MM.1S (cell line): Measurements from ENCODE around the gene SNN.

Source experiments
- DNase-seq: peaks from one replicate; pipeline ENCODE4 v3.0.0-alpha.2; 2015
- H2AFZ ChIP-seq: fragments of 300-600 bp; sonication (generic); 2 replicates; pipeline ENCODE4 v1.6.0; 2016; ENCODE audit warnings: antibody characterized with exemption, low read length
- H3F3A ChIP-seq: fragments of 300-600 bp; sonication (generic); 2 replicates; pipeline ENCODE4 v1.6.1; 2016; ENCODE audit warnings: mild to moderate bottlenecking, antibody characterized with exemption, low read length, moderate library complexity, mixed read lengths; ENCODE audit not compliant: insufficient read depth
- H3K27ac ChIP-seq: fragments of 300-600 bp; sonication (generic); 2 replicates; pipeline ENCODE4 v1.5.1; 2016; ENCODE audit warnings: mild to moderate bottlenecking, low read length
- H3K27me3 ChIP-seq: fragments of 300-600 bp; sonication (generic); replicated peaks from 2 replicates; pipeline ENCODE4 v1.6.0; 2016; ENCODE audit warnings: low read length; ENCODE audit not compliant: insufficient read depth
- H3K36me3 ChIP-seq: fragments of 300-600 bp; sonication (generic); replicated peaks from 2 replicates; pipeline ENCODE4 v1.6.1; 2016; ENCODE audit warnings: mild to moderate bottlenecking, low read length, mixed read lengths; ENCODE audit not compliant: insufficient read depth
- H3K4me1 ChIP-seq: fragments of 300-600 bp; sonication (generic); 2 replicates; pipeline ENCODE4 v1.6.1; 2016; ENCODE audit warnings: low read length, mixed read lengths
- H3K4me2 ChIP-seq: fragments of 300-600 bp; sonication (generic); 2 replicates; pipeline ENCODE4 v1.6.0; 2016; ENCODE audit warnings: low read depth, low read length
- H3K4me3 ChIP-seq: fragments of 300-600 bp; sonication (generic); 2 replicates; pipeline ENCODE4 v1.5.1; 2016; ENCODE audit warnings: low read length, mixed read lengths
- H3K79me2 ChIP-seq: fragments of 300-600 bp; sonication (generic); 2 replicates; pipeline ENCODE4 v1.6.1; 2016; ENCODE audit warnings: mixed run types, low read length, mixed read lengths
- H3K9ac ChIP-seq: fragments of 300-600 bp; sonication (generic); 2 replicates; pipeline ENCODE4 v1.6.1; 2016; ENCODE audit warnings: low read length, mixed read lengths
- H3K9me2 ChIP-seq: fragments of 300-600 bp; sonication (generic); replicated peaks from 2 replicates; pipeline ENCODE4 v1.6.1; 2016; ENCODE audit warnings: mild to moderate bottlenecking, low read length, mixed read lengths; ENCODE audit not compliant: insufficient read depth
- H3K9me3 ChIP-seq: fragments of 300-600 bp; sonication (generic); replicated peaks from 2 replicates; pipeline ENCODE4 v1.6.1; 2016; ENCODE audit warnings: mild to moderate bottlenecking, low read length, mixed read lengths; ENCODE audit not compliant: insufficient read depth
- H4K20me1 ChIP-seq: fragments of 300-600 bp; sonication (generic); 2 replicates; pipeline ENCODE4 v1.6.1; 2016; ENCODE audit warnings: mild to moderate bottlenecking, low read length, moderate library complexity, mixed read lengths; ENCODE audit not compliant: insufficient read depth
- EZH2 ChIP-seq: fragments of 300-600 bp; sonication (generic); optimal IDR thresholded peaks from 2 replicates; pipeline ENCODE3; 2017; ENCODE audit warnings: low read depth, mild to moderate bottlenecking, antibody characterized with exemption, low read length, mixed read lengths
- EZH2phosphoT487 ChIP-seq: fragments of 300-600 bp; sonication (generic); IDR thresholded peaks from 2 replicates; pipeline ENCODE4 v1.6.1; 2018; ENCODE audit warnings: antibody characterized with exemption, low read length
- TF ChIP-seq, protein P1 (sequence below): fragments of 300-600 bp; sonication (generic); IDR thresholded peaks from 2 replicates; pipeline ENCODE4 v1.5.1; 2016; ENCODE audit warnings: antibody characterized with exemption, low read length, mixed read lengths

Gene SNN

GRCh38 chr16:11636172-11636721 is 32.0 kb upstream of the SNN start:
- Histone ChIP-seq H2AFZ (no peak overlapping the region), H3K4me1 (peaks cover 4% of the 10 kb centered on the region), H3K9me3 (no peaks in the 10 kb centered on the region), H3K9ac (no peak overlapping the region), H3K27me3 (no peaks in the 10 kb centered on the region), H3K9me2 (no peaks in the 10 kb centered on the region), H3F3A (no peaks in the 10 kb centered on the region), H3K36me3 (no peaks in the 10 kb centered on the region), H3K27ac (no peak overlapping the region), H3K4me3 (no peak overlapping the region), H3K79me2 (no peaks in the 10 kb centered on the region), H4K20me1 (no peaks in the 10 kb centered on the region), H3K4me2 (no peak overlapping the region)
- TF ChIP-seq EZH2phosphoT487 (no peak), EZH2 (no peak)
- TF ChIP-seq, protein P1, sequence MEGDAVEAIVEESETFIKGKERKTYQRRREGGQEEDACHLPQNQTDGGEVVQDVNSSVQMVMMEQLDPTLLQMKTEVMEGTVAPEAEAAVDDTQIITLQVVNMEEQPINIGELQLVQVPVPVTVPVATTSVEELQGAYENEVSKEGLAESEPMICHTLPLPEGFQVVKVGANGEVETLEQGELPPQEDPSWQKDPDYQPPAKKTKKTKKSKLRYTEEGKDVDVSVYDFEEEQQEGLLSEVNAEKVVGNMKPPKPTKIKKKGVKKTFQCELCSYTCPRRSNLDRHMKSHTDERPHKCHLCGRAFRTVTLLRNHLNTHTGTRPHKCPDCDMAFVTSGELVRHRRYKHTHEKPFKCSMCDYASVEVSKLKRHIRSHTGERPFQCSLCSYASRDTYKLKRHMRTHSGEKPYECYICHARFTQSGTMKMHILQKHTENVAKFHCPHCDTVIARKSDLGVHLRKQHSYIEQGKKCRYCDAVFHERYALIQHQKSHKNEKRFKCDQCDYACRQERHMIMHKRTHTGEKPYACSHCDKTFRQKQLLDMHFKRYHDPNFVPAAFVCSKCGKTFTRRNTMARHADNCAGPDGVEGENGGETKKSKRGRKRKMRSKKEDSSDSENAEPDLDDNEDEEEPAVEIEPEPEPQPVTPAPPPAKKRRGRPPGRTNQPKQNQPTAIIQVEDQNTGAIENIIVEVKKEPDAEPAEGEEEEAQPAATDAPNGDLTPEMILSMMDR = no peak
- no peak for DNase-seq

DNA sequence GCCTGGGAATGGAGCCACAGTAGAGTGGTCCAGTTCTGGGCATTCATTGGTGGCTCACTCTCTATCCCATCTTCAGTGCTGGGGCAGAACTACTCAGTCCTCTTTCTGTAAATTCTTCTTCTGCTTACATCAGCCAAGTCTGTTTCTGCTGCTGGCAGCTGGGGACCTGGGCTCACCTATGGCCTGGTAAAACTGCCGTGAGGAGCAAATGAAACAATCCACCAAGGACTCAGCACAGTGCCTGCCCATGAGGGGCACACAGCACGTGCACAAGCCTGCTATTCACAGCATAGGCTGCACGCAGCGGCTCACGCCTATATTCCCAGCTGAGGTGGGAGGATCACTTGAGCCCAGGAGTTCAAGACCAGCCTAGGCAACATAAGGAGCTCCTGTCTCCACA is 30.9 kb upstream of the SNN start:
- no peak for DNase-seq
- no peaks in the 10 kb centered on the region for H3F3A ChIP-seq
- no peaks in the 10 kb centered on the region for H3K36me3 ChIP-seq
- peaks cover 4% of the 10 kb centered on the region for H3K4me1 ChIP-seq
- no peaks in the 10 kb centered on the region for H3K79me2 ChIP-seq
- no peak overlapping the region for H3K27ac ChIP-seq
- H2AFZ ChIP-seq = no peak overlapping the region
- H3K9me2 ChIP-seq = no peaks in the 10 kb centered on the region
- TF ChIP-seq EZH2phosphoT487 (no peak), EZH2 (no peak)
- TF ChIP-seq, protein P1 = no peak
- no peak overlapping the region for H3K4me3 ChIP-seq
- no peaks in the 10 kb centered on the region for H4K20me1 ChIP-seq
- H3K9ac ChIP-seq = no peak overlapping the region
- H3K4me2 ChIP-seq = no peak overlapping the region
- no peaks in the 10 kb centered on the region for H3K27me3 ChIP-seq
- H3K9me3 ChIP-seq = no peaks in the 10 kb centered on the region

GRCh38 chr16:11638140-11638539 is 30.1 kb upstream of the SNN start:
- H3K9ac ChIP-seq = no peak overlapping the region

More at GRCh38 chr16:11638140-11638539, 30.1 kb upstream of the SNN start:
- Histone ChIP-seq H3K79me2 (no peaks in the 10 kb centered on the region), H3K4me3 (no peak overlapping the region), H3K4me1 (peaks cover 4% of the 10 kb centered on the region), H3K27ac (no peak overlapping the region), H3K9me3 (no peaks in the 10 kb centered on the region), H3K9me2 (no peaks in the 10 kb centered on the region), H2AFZ (no peak overlapping the region), H3K36me3 (no peaks in the 10 kb centered on the region), H3K4me2 (no peak overlapping the region), H3F3A (no peaks in the 10 kb centered on the region), H4K20me1 (no peaks in the 10 kb centered on the region), H3K27me3 (no peaks in the 10 kb centered on the region)
- TF ChIP-seq, protein P1 = no peak
- TF ChIP-seq EZH2phosphoT487 = no peak
- TF ChIP-seq EZH2 = no peak
- no peak for DNase-seq
